Neutrophil (primary cell): ENCODE data around the gene TOR1A.
A peak's percentile ranks its signal among the peaks of the same experiment; 100 is the strongest.

Experiments used
- H3K27ac ChIP-seq: fragments of 200-600 bp; sonication (generic); 2 replicates; pipeline ENCODE4 v1.5.1; 2016; ENCODE audit warnings: mild to moderate bottlenecking, moderate library complexity
- H3K27me3 ChIP-seq: fragments of 200-600 bp; sonication (generic); 2 replicates; pipeline ENCODE4 v1.6.0; 2016; ENCODE audit warnings: mild to moderate bottlenecking
- H3K36me3 ChIP-seq: fragments of 200-600 bp; sonication (generic); 2 replicates; pipeline ENCODE4 v1.5.1; 2017
- H3K4me1 ChIP-seq, 2 experiments: fragments of 200-600 bp in 1 of 2; sonication (generic) in 1 of 2; 1 replicate in 1 of 2; 2 replicates in 1 of 2; pipeline versions ENCODE4 v1.5.1 to v1.6.1; 2013 to 2016; ENCODE audit warnings: low read depth in 1 of 2, low read length in 1 of 2, mild to moderate bottlenecking in 1 of 2, moderate library complexity in 1 of 2; ENCODE audit not compliant: control insufficient read depth in 1 of 2, insufficient read depth in 1 of 2
- H3K4me3 ChIP-seq, 2 experiments: fragments of 200-600 bp in 1 of 2; sonication (generic) in 1 of 2; 1 replicate in 1 of 2; 2 replicates in 1 of 2; pipeline ENCODE4 v1.5.1; 2013 to 2016; ENCODE audit warnings: low read depth in 1 of 2, low read length in 1 of 2, mild to moderate bottlenecking in 1 of 2, moderate library complexity in 1 of 2
- H3K9me3 ChIP-seq: fragments of 200-600 bp; sonication (generic); 2 replicates; pipeline ENCODE4 v1.5.1; 2016
- CTCF ChIP-seq: fragments of 200-600 bp; sonication (generic); IDR thresholded peaks from 2 replicates; pipeline ENCODE4 v1.5.1; 2016; ENCODE audit warnings: antibody characterized with exemption

The TOR1A gene

GRCh38 chr9:129850821-129851550 lies 27.1 kb upstream of the TOR1A start:
- TF ChIP-seq CTCF = no peak
- Histone ChIP-seq H3K36me3 (peaks cover 22% of the 10 kb centered on the region), H3K27me3 (no peaks in the 10 kb centered on the region), H3K27ac (peak overlapping the region; percentile 76), H3K4me1 (peaks cover 56 to 68% of the 10 kb centered on the region in 2 experiments), H3K4me3 (no peak overlapping the region), H3K9me3 (no peaks in the 10 kb centered on the region)

GRCh38 chr9:129849901-129850300 lies 26.0 kb upstream of the TOR1A start:
- no peak for TF ChIP-seq CTCF
- Histone ChIP-seq H3K27me3 (no peaks in the 10 kb centered on the region), H3K4me1 (peaks cover 56 to 67% of the 10 kb centered on the region in 2 experiments), H3K9me3 (no peaks in the 10 kb centered on the region), H3K36me3 (peaks cover 16% of the 10 kb centered on the region), H3K27ac (peak overlapping the region; percentile 39), H3K4me3 (no peak overlapping the region)

GRCh38 chr9:129848712-129849441 lies 24.9 kb upstream of the TOR1A start:
- H3K4me3 ChIP-seq = no peak overlapping the region
- peaks cover 16% of the 10 kb centered on the region for H3K36me3 ChIP-seq
- H3K9me3 ChIP-seq = no peaks in the 10 kb centered on the region
- H3K27me3 ChIP-seq = no peaks in the 10 kb centered on the region
- H3K27ac ChIP-seq = no peak overlapping the region
- peaks cover 46 to 56% of the 10 kb centered on the region in 2 experiments for H3K4me1 ChIP-seq
- no peak for TF ChIP-seq CTCF

- H3K4me3 ChIP-seq = no peak overlapping the region
- TF ChIP-seq CTCF = no peak
- H3K4me1 ChIP-seq = peaks cover 19 to 31% of the 10 kb centered on the region in 2 experiments
- H3K27ac ChIP-seq = peak overlapping the region; percentile 48
- H3K9me3 ChIP-seq = no peaks in the 10 kb centered on the region
- peaks cover 7% of the 10 kb centered on the region for H3K36me3 ChIP-seq
- no peaks in the 10 kb centered on the region for H3K27me3 ChIP-seq
Measured at GRCh38 chr9:129845373-129845772, 21.4 kb upstream of the TOR1A start.

- peaks cover 7% of the 10 kb centered on the region for H3K36me3 ChIP-seq
- no peak for TF ChIP-seq CTCF
- peaks cover 29 to 39% of the 10 kb centered on the region in 2 experiments for H3K4me1 ChIP-seq
- H3K9me3 ChIP-seq = no peaks in the 10 kb centered on the region
- no peak overlapping the region for H3K4me3 ChIP-seq
- H3K27me3 ChIP-seq = no peaks in the 10 kb centered on the region
- H3K27ac ChIP-seq = no peak overlapping the region
Measured at GRCh38 chr9:129841071-129841470, 17.1 kb upstream of the TOR1A start.
